ENCODE measurements around the gene LUC7L. TPM values are rescaled to one million over a fixed set of nuclear protein-coding genes. Genes with fewer than 3 reads are reported as not detected.

Gene LUC7L
- total and polyA plus RNA-seq, 8 donors: 55.5 to 173 (median 147) TPM

- H3K27me3 ChIP-seq: peaks cover 53 to 83% of the 10 kb centered on the region in 2 donors
- peaks cover 10 to 21% of the 10 kb centered on the region in 2 donors for H3K4me1 ChIP-seq
- no peaks in the 10 kb centered on the region for H3K36me3 ChIP-seq
- no peak overlapping the region for H3K4me3 ChIP-seq
- no peak for TF ChIP-seq CTCF (IDR thresholded peaks at IDR 0.05)
- ATAC-seq: no peak
- no peaks in the 10 kb centered on the region for H3K9me3 ChIP-seq
- peak in 1 of 4 donors; percentile 6 for DNase-seq
- no peak overlapping the region for H3K27ac ChIP-seq
- intact Hi-C loops (cut with DNase I): no loop called here
Measured at GRCh38 chr16:169014-169413, 60.2 kb downstream of the LUC7L start.

GRCh38 chr16:168424-168823 is 60.8 kb downstream of the LUC7L start:
- H3K4me1 ChIP-seq: peaks cover 10 to 21% of the 10 kb centered on the region in 2 donors
- no peaks in the 10 kb centered on the region for H3K9me3 ChIP-seq
- no peak overlapping the region for H3K27ac ChIP-seq
- no peaks in the 10 kb centered on the region for H3K36me3 ChIP-seq
- peaks cover 53 to 79% of the 10 kb centered on the region in 2 donors for H3K27me3 ChIP-seq
- no peak for TF ChIP-seq CTCF (IDR thresholded peaks at IDR 0.05)
- ATAC-seq: no peak
- intact Hi-C loops (cut with DNase I): no loop called here
- no peak overlapping the region for H3K4me3 ChIP-seq
- peak in 1 of 4 donors; percentile 34 for DNase-seq

GRCh38 chr16:167122-167690 is 62.0 kb downstream of the LUC7L start:
- ATAC-seq: no peak
- Histone ChIP-seq H3K36me3 (no peaks in the 10 kb centered on the region), H3K27ac (no peak overlapping the region), H3K27me3 (peaks cover 50 to 82% of the 10 kb centered on the region in 2 donors), H3K4me3 (no peak overlapping the region), H3K9me3 (no peaks in the 10 kb centered on the region), H3K4me1 (peaks cover 10 to 21% of the 10 kb centered on the region in 2 donors)
- peak in 1 of 4 donors; percentile 14 for DNase-seq
- no peak for TF ChIP-seq CTCF (IDR thresholded peaks at IDR 0.05)
- intact Hi-C loops (cut with DNase I): no loop called here

- intact Hi-C loops (cut with DNase I): no loop called here
- H3K4me3 ChIP-seq: no peak overlapping the region
- no peaks in the 10 kb centered on the region for H3K36me3 ChIP-seq
- peaks cover 47 to 82% of the 10 kb centered on the region in 2 donors for H3K27me3 ChIP-seq
- TF ChIP-seq CTCF (IDR thresholded peaks at IDR 0.05): no peak
- H3K9me3 ChIP-seq: no peaks in the 10 kb centered on the region
- no peak for ATAC-seq
- H3K27ac ChIP-seq: no peak overlapping the region
- peaks cover 10 to 21% of the 10 kb centered on the region in 2 donors for H3K4me1 ChIP-seq
- DNase-seq: no peak
Measured at GRCh38 chr16:166375-167121, 62.7 kb downstream of the LUC7L start.

- no peak within 1 kb of the TSS for H3K4me3 ChIP-seq
- ATAC-seq: no peak
- peaks cover 39 to 82% of the 10 kb centered on the region in 2 donors for H3K27me3 ChIP-seq
- TF ChIP-seq CTCF (IDR thresholded peaks at IDR 0.05): no peak
- no peak within 1 kb of the TSS for H3K27ac ChIP-seq
- peaks cover 10 to 21% of the 10 kb centered on the region in 2 donors for H3K4me1 ChIP-seq
- intact Hi-C loops (cut with DNase I): no loop called here
- no peaks in the 10 kb centered on the region for H3K36me3 ChIP-seq
- H3K9me3 ChIP-seq: no peaks in the 10 kb centered on the region
- peak in 1 of 4 donors; percentile 67 for DNase-seq
Measured at GRCh38 chr16:165539-166374, 63.5 kb downstream of the LUC7L start, which contains the start of gene HBM. TSS of gene HBM (plus strand) at chr16:165978. CDS start at chr16:165998, 20 bp downstream.

Data from left lung (tissue), 10 donors.